LNCaP clone FGC (cell line): ENCODE measurements around the gene MYMX.

Experiments used
- DNase-seq: peaks from one replicate; pipeline ENCODE4 v3.0.0-alpha.2; 2011; ENCODE audit warnings: low read depth
- H3K4me3 ChIP-seq: 2 replicates; pipeline ENCODE4 v1.5.1; 2011; ENCODE audit warnings: mild to moderate bottlenecking, low read depth, low read length, control low read depth
- TF ChIP-seq, protein P1 (sequence below): IDR thresholded peaks from 2 replicates; pipeline ENCODE4 v1.5.1; 2012; ENCODE audit warnings: mild to moderate bottlenecking; ENCODE audit not compliant: control insufficient read depth, insufficient read depth; ENCODE audit errors: extremely low read depth

The MYMX gene

DNA sequence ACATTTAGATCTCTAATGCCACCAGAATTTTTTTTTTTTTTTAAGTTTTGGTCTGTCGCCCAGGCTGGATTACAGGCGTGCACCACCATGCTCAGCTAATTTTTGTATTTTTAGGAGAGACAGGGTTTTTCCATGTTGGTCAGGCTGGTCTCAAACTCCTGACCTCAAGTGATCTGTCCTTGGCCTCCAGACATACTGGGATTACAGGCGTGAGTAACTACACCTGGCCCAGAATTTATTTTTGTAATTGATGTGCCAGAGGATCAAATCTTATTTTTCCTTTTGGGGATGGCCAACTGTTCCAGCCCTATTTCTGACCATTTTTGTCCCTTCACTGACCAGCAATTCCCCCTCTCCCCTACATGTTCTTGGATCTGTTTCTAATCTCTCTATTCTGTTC, 18.0 kb upstream of the MYMX start:
- TF ChIP-seq, protein P1, sequence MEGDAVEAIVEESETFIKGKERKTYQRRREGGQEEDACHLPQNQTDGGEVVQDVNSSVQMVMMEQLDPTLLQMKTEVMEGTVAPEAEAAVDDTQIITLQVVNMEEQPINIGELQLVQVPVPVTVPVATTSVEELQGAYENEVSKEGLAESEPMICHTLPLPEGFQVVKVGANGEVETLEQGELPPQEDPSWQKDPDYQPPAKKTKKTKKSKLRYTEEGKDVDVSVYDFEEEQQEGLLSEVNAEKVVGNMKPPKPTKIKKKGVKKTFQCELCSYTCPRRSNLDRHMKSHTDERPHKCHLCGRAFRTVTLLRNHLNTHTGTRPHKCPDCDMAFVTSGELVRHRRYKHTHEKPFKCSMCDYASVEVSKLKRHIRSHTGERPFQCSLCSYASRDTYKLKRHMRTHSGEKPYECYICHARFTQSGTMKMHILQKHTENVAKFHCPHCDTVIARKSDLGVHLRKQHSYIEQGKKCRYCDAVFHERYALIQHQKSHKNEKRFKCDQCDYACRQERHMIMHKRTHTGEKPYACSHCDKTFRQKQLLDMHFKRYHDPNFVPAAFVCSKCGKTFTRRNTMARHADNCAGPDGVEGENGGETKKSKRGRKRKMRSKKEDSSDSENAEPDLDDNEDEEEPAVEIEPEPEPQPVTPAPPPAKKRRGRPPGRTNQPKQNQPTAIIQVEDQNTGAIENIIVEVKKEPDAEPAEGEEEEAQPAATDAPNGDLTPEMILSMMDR = no peak
- no peak for DNase-seq
- no peak overlapping the region for H3K4me3 ChIP-seq

DNA sequence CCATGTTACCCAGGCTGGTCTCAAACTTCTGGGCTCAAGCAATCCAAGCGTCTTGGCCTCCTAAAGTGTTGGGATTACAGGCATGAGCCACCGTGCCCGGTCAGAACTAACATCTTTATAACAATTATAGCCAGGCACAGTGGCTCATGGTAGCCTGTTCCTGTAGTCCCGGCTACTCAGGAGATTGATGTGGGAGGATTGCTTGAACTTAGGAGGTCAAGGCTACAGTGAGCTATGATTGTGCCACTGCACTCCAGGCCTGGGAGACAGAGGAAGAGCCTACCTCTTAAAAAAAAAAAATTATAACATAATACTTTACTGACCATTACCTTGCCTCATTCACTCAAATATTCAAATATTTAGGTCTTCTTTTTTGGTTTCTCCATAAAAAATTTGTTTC, 16.8 kb upstream of the MYMX start:
- H3K4me3 ChIP-seq = no peak overlapping the region
- TF ChIP-seq, protein P1 = no peak
- no peak for DNase-seq

DNA sequence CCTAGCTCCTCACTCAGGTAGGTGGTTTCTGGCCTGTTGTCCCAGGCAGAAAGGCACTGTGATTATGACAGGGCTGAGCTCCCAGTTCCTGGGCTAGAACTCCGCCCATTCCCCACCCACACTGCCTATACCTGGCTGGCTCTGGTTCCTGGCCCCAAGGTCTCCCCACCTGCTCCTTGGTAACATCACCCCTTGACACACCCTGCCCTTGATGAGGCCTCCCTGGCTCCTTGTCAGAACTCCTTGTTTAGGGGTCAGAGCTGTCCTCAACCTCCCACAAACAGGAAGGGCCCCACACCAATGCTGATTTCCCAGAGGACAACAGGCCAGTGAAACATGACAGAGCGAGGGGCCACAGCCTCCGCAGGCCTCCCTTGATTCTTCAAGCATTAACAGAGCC, 15.5 kb upstream of the MYMX start:
- TF ChIP-seq, protein P1 = no peak
- no peak overlapping the region for H3K4me3 ChIP-seq
- DNase-seq = no peak

DNA sequence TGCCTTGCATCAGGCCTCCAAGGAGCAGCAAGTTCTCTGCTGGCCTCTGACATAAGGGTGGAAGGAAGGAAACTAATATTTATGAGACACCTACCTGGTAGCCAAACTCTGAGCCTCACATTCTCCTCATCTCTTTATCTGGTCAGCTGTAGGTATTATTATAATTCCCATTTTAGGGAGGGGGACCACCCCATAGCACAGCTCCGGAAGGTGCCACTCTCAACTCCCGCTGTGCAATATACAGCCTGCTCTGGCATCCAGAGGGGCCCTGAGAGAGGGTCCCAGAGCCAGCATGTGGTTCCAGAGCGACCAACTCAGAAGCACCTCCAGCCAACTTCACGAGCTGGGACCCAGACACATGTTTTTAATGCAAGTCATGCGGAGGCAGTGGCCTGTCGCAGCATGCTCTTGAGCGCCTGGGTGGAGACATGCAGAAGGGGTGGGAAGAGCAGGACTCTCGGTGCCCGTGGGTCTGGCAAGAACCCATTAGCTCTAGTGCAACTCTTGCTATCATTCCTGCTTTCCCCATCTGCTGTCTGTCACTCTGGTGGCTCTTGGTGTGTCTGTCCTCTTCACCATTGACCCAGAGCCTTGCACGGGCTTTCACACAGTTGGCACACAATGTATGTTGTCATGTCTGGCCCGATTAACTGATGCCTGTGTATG, 15.0 kb upstream of the MYMX start:
- DNase-seq = no peak
- TF ChIP-seq, protein P1 = no peak
- no peak overlapping the region for H3K4me3 ChIP-seq

DNA sequence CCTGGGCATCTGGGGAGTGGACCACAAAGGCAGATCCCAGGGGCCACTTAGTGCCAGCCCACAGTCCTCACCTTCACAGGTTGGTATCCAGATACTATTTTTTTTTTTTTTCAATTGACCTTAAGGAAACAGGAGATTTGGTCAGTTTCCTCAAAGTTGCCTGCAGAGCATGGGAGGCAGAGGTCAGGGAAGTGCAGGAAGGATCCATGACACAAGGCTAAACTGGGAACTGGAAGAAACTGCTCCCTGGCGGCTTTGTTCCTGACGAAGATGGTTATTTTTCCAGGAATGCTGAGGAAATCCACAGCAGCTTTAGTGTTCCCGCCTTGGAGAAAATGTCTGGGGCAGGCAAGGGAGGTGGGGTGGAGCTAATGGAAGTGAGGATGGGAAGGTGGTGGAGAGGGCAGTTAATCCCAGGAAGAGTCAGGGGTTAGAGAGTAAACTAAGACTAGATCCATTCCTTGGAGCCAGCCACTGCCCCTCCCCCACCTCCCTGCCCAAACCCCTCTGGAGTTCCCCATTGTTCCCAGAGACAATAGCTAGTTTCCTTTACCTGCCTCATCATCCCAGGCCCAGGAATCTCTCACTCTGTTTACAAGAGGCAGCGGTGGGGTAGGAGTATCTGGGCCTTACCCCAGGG, 14.3 kb upstream of the MYMX start:
- TF ChIP-seq, protein P1 = no peak
- DNase-seq = no peak
- no peak overlapping the region for H3K4me3 ChIP-seq

DNA sequence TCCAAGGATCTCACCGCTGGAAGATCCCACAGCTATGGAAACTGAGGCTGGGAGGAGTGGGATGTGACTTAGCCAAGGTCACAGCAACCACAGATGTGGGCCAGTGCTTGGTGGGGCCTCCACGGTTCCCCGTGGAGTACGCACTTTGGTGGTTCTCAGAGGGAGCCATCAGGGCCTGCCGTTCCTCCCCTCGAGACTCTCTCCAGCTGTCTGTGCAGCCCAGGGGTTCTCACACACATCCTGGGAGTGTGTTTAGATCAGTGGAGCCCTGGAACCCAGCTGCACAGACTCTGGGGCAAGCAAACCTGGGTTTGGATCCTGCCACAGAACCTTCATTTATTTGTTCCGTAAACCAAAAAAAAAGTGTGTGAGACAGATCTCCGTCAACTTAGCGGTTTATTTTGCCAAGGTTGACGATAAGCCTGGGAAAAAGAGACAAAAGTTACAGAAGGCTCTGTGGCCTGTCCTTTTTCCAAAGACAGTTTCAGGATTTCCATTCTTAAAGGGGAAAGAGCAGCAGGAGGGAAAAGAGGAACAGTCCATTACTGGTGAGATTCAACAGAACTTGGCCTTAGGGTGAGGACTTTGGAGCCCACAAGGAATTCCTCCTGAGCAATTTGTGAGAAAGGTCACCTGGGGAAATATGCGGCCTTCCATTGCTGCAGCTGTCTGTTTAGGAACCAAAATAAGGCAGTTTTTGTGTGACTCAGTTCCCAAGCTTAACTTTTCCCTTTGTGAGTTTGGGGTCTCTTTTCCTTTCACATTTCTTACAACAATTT, 13.6 kb upstream of the MYMX start:
- H3K4me3 ChIP-seq = no peak overlapping the region
- TF ChIP-seq, protein P1 = no peak
- DNase-seq = no peak
